LNCaP clone FGC (cell line): ENCODE measurements around the gene ALDH1L2.

Source experiments
- DNase-seq: peaks from one replicate; pipeline ENCODE4 v3.0.0-alpha.2; 2011; ENCODE audit warnings: low read depth
- H3K4me3 ChIP-seq: 2 replicates; pipeline ENCODE4 v1.5.1; 2011; ENCODE audit warnings: mild to moderate bottlenecking, low read depth, low read length, control low read depth
- CTCF ChIP-seq: IDR thresholded peaks from 2 replicates; pipeline ENCODE4 v1.5.1; 2012; ENCODE audit warnings: mild to moderate bottlenecking; ENCODE audit not compliant: control insufficient read depth, insufficient read depth; ENCODE audit errors: extremely low read depth

Gene ALDH1L2

GRCh38 chr12:105084251-105085250 lies at the start of gene ALDH1L2:
Gene ALDH1L2 (minus strand): TSS chr12:105084458. CDS start chr12:105084436, 22 bp downstream.
- no peak for TF ChIP-seq CTCF
- peak; percentile 23 for DNase-seq
- H3K4me3 ChIP-seq, result peak within 1 kb of the TSS; percentile 43

GRCh38 chr12:105120551-105120950 lies 36.3 kb upstream of the ALDH1L2 start:
- no peak for DNase-seq
- no peak overlapping the region for H3K4me3 ChIP-seq
- no peak for TF ChIP-seq CTCF

- DNase-seq, result no peak
- TF ChIP-seq CTCF, result no peak
- no peak overlapping the region for H3K4me3 ChIP-seq
These were observed 32.7 kb upstream of the ALDH1L2 start for GRCh38 chr12:105116969-105117368.

GRCh38 chr12:105113094-105113493 lies 28.8 kb upstream of the ALDH1L2 start:
- no peak for TF ChIP-seq CTCF
- DNase-seq, result no peak
- no peak overlapping the region for H3K4me3 ChIP-seq

- no peak for TF ChIP-seq CTCF
- no peak overlapping the region for H3K4me3 ChIP-seq
- no peak for DNase-seq
These were observed 26.6 kb upstream of the ALDH1L2 start for GRCh38 chr12:105110851-105111250.

- DNase-seq, result no peak
- TF ChIP-seq CTCF, result no peak
- no peak overlapping the region for H3K4me3 ChIP-seq
These were observed 25.4 kb upstream of the ALDH1L2 start for GRCh38 chr12:105109465-105110212.
